Panc1 (cell line): ENCODE results near the gene SMC3. TPM values are rescaled to one million over a fixed set of nuclear protein-coding genes. Genes with fewer than 3 reads are reported as not detected.

ENCODE experiments used
- ATAC-seq: fragments of 200-7000 bp; cut with Tn5 transposase; 2 replicates; pipeline ENCODE4 v1.9.1; 2020; ENCODE audit warnings: mild to moderate bottlenecking, moderate library complexity
- BruUV-seq: library from RNA; stranded (reverse); fragments of 400-500 nt; replicated peaks from 2 replicates; lab custom pipeline; 2021; lab: Mats Ljungman, UMichigan
- CTCF ChIA-PET: fragments of 300-600 bp; sonication (Branson Sonifier 250); formaldehyde crosslinking; loops from one replicate; lab custom pipeline; 2022; ENCODE audit warnings: antibody characterized with exemption; lab: Charles Lee
- POLR2A ChIA-PET: fragments of 300-600 bp; sonication (Branson Sonifier 250); formaldehyde crosslinking; loops from one replicate; lab custom pipeline; 2022; ENCODE audit warnings: antibody characterized with exemption; lab: Charles Lee
- DNase-seq: peaks from one replicate; pipeline ENCODE4 v3.0.0-alpha.2; 2010; ENCODE audit warnings: low read depth, low spot score
- H3K27ac ChIP-seq: 2 replicates; pipeline ENCODE4 v1.5.1; 2011; ENCODE audit warnings: mild to moderate bottlenecking, low read length, inconsistent platforms
- H3K27me3 ChIP-seq: fragments of 200-500 bp; sonication (Bioruptor generic); 2 replicates; pipeline ENCODE4 v1.6.0; 2014; ENCODE audit warnings: low read length, inconsistent platforms; ENCODE audit not compliant: control insufficient read depth, insufficient read depth
- H3K36me3 ChIP-seq: fragments of 200-500 bp; sonication (Bioruptor generic); 2 replicates; pipeline ENCODE4 v1.5.1; 2014; ENCODE audit warnings: inconsistent platforms, mild to moderate bottlenecking, low read length, moderate library complexity; ENCODE audit not compliant: control insufficient read depth, insufficient read depth
- H3K4me1 ChIP-seq: 2 replicates; pipeline ENCODE4 v1.5.1; 2011; ENCODE audit warnings: inconsistent platforms, mild to moderate bottlenecking, low read length, moderate library complexity; ENCODE audit not compliant: control insufficient read depth, insufficient read depth
- H3K4me3 ChIP-seq, 2 experiments: 2 replicates each; pipeline ENCODE4 v1.5.1; 2011 to 2012; ENCODE audit warnings: low read depth in 2 of 2, low read length in 2 of 2, mild to moderate bottlenecking in 2 of 2, inconsistent platforms in 1 of 2, moderate library complexity in 1 of 2
- H3K9me3 ChIP-seq: fragments of 200-500 bp; sonication (Bioruptor generic); 2 replicates; pipeline ENCODE4 v1.5.1; 2014; ENCODE audit warnings: low read depth, mild to moderate bottlenecking, inconsistent platforms, low read length, moderate library complexity; ENCODE audit not compliant: control insufficient read depth, insufficient read depth
- POLR2AphosphoS5 ChIP-seq: IDR thresholded peaks from 2 replicates; pipeline ENCODE4 v1.6.1; 2012; ENCODE audit warnings: mild to moderate bottlenecking, low read depth, low read length, moderate library complexity
- SIN3A ChIP-seq: IDR thresholded peaks from 2 replicates; pipeline ENCODE4 v1.6.1; 2012; ENCODE audit warnings: low read depth, mild to moderate bottlenecking, low read length, moderate library complexity, borderline replicate concordance; ENCODE audit not compliant: insufficient read depth
- TCF7L2 ChIP-seq: IDR thresholded peaks from 2 replicates; pipeline ENCODE4 v1.6.1; 2011; ENCODE audit warnings: mild to moderate bottlenecking, low read depth, low read length, inconsistent platforms
- in situ Hi-C: cut with HindIII; loops from 2 replicates; pipeline ENCODE4 v1.10.0; 2016; ENCODE audit warnings: low sequenced_read_pairs, low pct_unique_long_range_greater_than_20kb
- intact Hi-C: fragments of 100-400 bp; cut with micrococcal nuclease; formaldehyde crosslinking; loops from one replicate; pipeline ENCODE4 v1.10.0; 2022; ENCODE audit not compliant: unreplicated experiment
- total RNA-seq: library from RNA; stranded (reverse); gene quantifications from one replicate; pipeline ENCODE4 v1.2.1, GENCODE V29; 2021; ENCODE audit not compliant: unreplicated experiment
- TF ChIP-seq, protein P1 (sequence below): fragments of 450-650 bp; IDR thresholded peaks from 2 replicates; pipeline ENCODE4 v1.5.1; 2017; ENCODE audit warnings: mild to moderate bottlenecking
- TF ChIP-seq, protein P2 (sequence below), 2 experiments: IDR thresholded peaks; 2 replicates each; pipeline ENCODE4 v1.6.1; 2011 to 2012; ENCODE audit warnings: low read depth in 2 of 2, control low read depth in 1 of 2, low read length in 1 of 2, mild to moderate bottlenecking in 1 of 2, moderate library complexity in 1 of 2; ENCODE audit not compliant: insufficient read depth in 1 of 2

The SMC3 gene
- total RNA-seq, 1 experiment from 2014 or later: 71.2 TPM

DNA sequence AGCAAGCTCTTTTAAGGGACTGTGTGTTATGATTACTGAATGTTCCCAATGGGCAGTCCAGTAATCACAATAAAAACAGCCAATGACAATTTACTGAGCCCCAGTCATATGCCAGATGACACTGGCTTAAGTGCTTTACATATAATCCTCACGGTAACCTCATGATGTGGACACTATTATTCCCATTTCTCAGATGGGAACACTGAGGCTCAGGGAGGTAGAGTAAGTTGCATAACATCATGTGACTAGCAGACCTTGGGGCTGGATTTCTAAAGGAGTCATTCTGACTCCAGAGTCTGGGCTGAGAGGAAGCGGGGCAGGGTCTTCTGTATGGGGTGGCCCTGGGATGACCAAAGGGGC, 69.1 kb downstream of the SMC3 start:
- BruUV-seq: no TSS peak
- no peak overlapping the region for H3K27ac ChIP-seq
- ChIA-PET POLR2A (no interaction called here), CTCF (no interaction called here)
- TF ChIP-seq POLR2AphosphoS5 (no peak), SIN3A (no peak), TCF7L2 (no peak)
- TF ChIP-seq, protein P1, sequence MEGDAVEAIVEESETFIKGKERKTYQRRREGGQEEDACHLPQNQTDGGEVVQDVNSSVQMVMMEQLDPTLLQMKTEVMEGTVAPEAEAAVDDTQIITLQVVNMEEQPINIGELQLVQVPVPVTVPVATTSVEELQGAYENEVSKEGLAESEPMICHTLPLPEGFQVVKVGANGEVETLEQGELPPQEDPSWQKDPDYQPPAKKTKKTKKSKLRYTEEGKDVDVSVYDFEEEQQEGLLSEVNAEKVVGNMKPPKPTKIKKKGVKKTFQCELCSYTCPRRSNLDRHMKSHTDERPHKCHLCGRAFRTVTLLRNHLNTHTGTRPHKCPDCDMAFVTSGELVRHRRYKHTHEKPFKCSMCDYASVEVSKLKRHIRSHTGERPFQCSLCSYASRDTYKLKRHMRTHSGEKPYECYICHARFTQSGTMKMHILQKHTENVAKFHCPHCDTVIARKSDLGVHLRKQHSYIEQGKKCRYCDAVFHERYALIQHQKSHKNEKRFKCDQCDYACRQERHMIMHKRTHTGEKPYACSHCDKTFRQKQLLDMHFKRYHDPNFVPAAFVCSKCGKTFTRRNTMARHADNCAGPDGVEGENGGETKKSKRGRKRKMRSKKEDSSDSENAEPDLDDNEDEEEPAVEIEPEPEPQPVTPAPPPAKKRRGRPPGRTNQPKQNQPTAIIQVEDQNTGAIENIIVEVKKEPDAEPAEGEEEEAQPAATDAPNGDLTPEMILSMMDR: no peak
- TF ChIP-seq, protein P2, sequence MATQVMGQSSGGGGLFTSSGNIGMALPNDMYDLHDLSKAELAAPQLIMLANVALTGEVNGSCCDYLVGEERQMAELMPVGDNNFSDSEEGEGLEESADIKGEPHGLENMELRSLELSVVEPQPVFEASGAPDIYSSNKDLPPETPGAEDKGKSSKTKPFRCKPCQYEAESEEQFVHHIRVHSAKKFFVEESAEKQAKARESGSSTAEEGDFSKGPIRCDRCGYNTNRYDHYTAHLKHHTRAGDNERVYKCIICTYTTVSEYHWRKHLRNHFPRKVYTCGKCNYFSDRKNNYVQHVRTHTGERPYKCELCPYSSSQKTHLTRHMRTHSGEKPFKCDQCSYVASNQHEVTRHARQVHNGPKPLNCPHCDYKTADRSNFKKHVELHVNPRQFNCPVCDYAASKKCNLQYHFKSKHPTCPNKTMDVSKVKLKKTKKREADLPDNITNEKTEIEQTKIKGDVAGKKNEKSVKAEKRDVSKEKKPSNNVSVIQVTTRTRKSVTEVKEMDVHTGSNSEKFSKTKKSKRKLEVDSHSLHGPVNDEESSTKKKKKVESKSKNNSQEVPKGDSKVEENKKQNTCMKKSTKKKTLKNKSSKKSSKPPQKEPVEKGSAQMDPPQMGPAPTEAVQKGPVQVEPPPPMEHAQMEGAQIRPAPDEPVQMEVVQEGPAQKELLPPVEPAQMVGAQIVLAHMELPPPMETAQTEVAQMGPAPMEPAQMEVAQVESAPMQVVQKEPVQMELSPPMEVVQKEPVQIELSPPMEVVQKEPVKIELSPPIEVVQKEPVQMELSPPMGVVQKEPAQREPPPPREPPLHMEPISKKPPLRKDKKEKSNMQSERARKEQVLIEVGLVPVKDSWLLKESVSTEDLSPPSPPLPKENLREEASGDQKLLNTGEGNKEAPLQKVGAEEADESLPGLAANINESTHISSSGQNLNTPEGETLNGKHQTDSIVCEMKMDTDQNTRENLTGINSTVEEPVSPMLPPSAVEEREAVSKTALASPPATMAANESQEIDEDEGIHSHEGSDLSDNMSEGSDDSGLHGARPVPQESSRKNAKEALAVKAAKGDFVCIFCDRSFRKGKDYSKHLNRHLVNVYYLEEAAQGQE (IDR thresholded peaks at IDR 0.05; ENCODE audit: insufficient read depth in 1 of 2, low read depth in 2 of 2, low read length in 1 of 2): no peak
- in situ Hi-C loops: no loop called here
- peaks cover 7% of the 10 kb centered on the region; the same call in 1 of the 2 replicates for H3K27me3 ChIP-seq
- no peaks in the 10 kb centered on the region for H3K9me3 ChIP-seq
- ATAC-seq: no peak
- no peak for DNase-seq
- intact Hi-C loops: no loop called here
- no peaks in the 10 kb centered on the region for H3K36me3 ChIP-seq
- H3K4me1 ChIP-seq: 0 out of 2 replicates have a peak, but pooled peaks cover 3% of the 10 kb centered on the region
- H3K4me3 ChIP-seq: no peak overlapping the region

DNA sequence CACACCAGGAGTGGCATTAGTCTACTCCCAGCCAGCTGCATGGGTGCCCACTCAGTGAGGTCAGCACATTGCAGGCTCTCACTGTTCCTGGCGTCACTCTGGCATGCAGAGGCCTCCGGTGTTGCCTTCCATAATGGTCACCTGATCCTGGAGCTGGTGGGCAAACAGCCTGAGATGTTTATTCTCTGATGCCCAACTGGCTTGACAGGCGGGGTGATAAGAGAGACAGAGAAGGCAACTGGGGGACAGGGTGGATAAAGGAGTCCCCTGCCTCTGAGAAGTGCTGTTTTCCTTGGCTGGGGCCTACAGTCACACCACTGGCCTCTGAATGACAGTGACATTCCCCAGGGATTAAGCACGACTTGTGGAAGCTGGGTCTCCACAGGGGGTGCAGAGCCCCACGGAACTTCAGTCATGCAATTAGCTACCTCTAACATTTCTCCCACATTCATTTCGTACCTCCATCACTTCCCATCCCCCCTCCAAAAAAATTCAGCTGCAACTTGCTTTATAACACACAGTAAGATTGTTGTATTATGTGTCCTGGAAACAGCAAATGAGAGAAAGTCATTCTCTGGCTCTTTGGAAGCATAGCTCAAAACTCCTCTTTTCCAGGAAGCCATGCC, 69.5 kb downstream of the SMC3 start:
- in situ Hi-C loops (no loop called here), intact Hi-C loops (no loop called here)
- Histone ChIP-seq H3K27me3 (peaks cover 11% of the 10 kb centered on the region), H3K36me3 (no peaks in the 10 kb centered on the region), H3K4me1 (0 out of 2 replicates have a peak, but pooled peaks cover 3% of the 10 kb centered on the region), H3K9me3 (no peaks in the 10 kb centered on the region), H3K4me3 (no peak overlapping the region), H3K27ac (no peak overlapping the region)
- ChIA-PET CTCF (interaction anchor here (0.6 kb wide), 1 partner anchor 110 kb away, joined by 4 read pairs; no protein-coding TSS in a partner anchor), POLR2A (no interaction called here)
- BruUV-seq: no TSS peak
- ATAC-seq (peak; percentile 55), DNase-seq (no peak)
- no peak for TF ChIP-seq POLR2AphosphoS5
- no peak for TF ChIP-seq TCF7L2
- TF ChIP-seq, protein P1: no peak
- TF ChIP-seq SIN3A: no peak
- TF ChIP-seq, protein P2 (IDR thresholded peaks at IDR 0.05; ENCODE audit: insufficient read depth in 1 of 2, low read depth in 2 of 2, low read length in 1 of 2): no peak
